CD8-positive, alpha-beta memory T cell (primary cell): ENCODE results near the gene UEVLD. TPM values are rescaled to one million over a fixed set of nuclear protein-coding genes. Genes with fewer than 3 reads are reported as not detected.

Experiments
- CTCF ChIA-PET: fragments of 350-600 bp; sonication (Branson Sonifier 250); formaldehyde crosslinking; loops from one replicate; lab custom pipeline; 2021; ENCODE audit warnings: antibody characterized with exemption; lab: Charles Lee
- POLR2A ChIA-PET: fragments of 350-600 bp; sonication (Branson Sonifier 250); formaldehyde crosslinking; loops from one replicate; lab custom pipeline; 2021; ENCODE audit warnings: antibody characterized with exemption; lab: Charles Lee
- DNase-seq, 5 donors: peaks; one replicate each; pipeline versions ENCODE4 v3.0.0 to v3.0.0-alpha.2; 2020 to 2022; ENCODE audit warnings: mixed read lengths in 1 of 5
- H3K27ac ChIP-seq: one replicate; pipeline ENCODE4 v1.7.0; 2013; ENCODE audit warnings: low read depth, mild to moderate bottlenecking, low read length, moderate library complexity
- H3K27me3 ChIP-seq: 2 replicates; pipeline ENCODE4 v1.7.0; 2013; ENCODE audit warnings: low read length, mild to moderate bottlenecking; ENCODE audit not compliant: insufficient read depth, poor library complexity, severe bottlenecking
- H3K36me3 ChIP-seq: 2 replicates; pipeline ENCODE4 v1.7.0; 2013; ENCODE audit warnings: mild to moderate bottlenecking, low read length, moderate library complexity; ENCODE audit not compliant: insufficient read depth
- H3K4me1 ChIP-seq: 2 replicates; pipeline ENCODE4 v1.7.0; 2013; ENCODE audit warnings: mild to moderate bottlenecking, low read length, moderate library complexity; ENCODE audit not compliant: insufficient read depth
- H3K4me3 ChIP-seq: 2 replicates; pipeline ENCODE4 v1.7.0; 2013; ENCODE audit warnings: mild to moderate bottlenecking, low read length
- H3K9me3 ChIP-seq: 2 replicates; pipeline ENCODE4 v1.7.0; 2013; ENCODE audit warnings: mild to moderate bottlenecking, low read length
- H3K27ac Mint-ChIP-seq, 8 donors: one replicate each; pipeline ENCODE4 v1.8.0; 2020 to 2021; ENCODE audit warnings: mixed read lengths in 8 of 8, mild to moderate bottlenecking in 6 of 8, inconsistent platforms in 3 of 8, moderate library complexity in 3 of 8
- H3K27me3 Mint-ChIP-seq, 2 donors: one replicate each; pipeline ENCODE4 v1.8.0; 2020 to 2021; ENCODE audit warnings: mixed read lengths in 2 of 2, mild to moderate bottlenecking in 1 of 2, moderate library complexity in 1 of 2
- H3K36me3 Mint-ChIP-seq, 3 donors: one replicate each; pipeline ENCODE4 v1.8.0; 2020 to 2021; ENCODE audit warnings: mixed read lengths in 3 of 3, inconsistent platforms in 1 of 3, mild to moderate bottlenecking in 1 of 3
- H3K4me1 Mint-ChIP-seq, 3 donors: one replicate each; pipeline ENCODE4 v1.8.0; 2020 to 2021; ENCODE audit warnings: mixed read lengths in 3 of 3, inconsistent platforms in 1 of 3, mild to moderate bottlenecking in 1 of 3
- H3K4me3 Mint-ChIP-seq, 7 donors: one replicate each; pipeline ENCODE4 v1.8.0; 2020 to 2021; ENCODE audit warnings: mixed read lengths in 7 of 7, mild to moderate bottlenecking in 6 of 7, moderate library complexity in 4 of 7, inconsistent platforms in 2 of 7
- H3K9me3 Mint-ChIP-seq, 5 donors: one replicate each; pipeline ENCODE4 v1.8.0; 2020 to 2022; ENCODE audit warnings: mixed read lengths in 5 of 5, mild to moderate bottlenecking in 3 of 5, moderate library complexity in 2 of 5, inconsistent platforms in 1 of 5
- polyA plus RNA-seq: library from polyadenylated mRNA; unstranded; fragments of 300-500 nt; fragmentation: Illumina TruSeq; gene quantifications from one replicate; pipeline ENCODE4 v1.2.3, GENCODE V29; 2021
- total RNA-seq, 2 experiments: library from RNA; stranded (reverse); gene quantifications; one replicate each; pipeline ENCODE4 v1.2.3, GENCODE V29; 2021

The UEVLD gene
- total and polyA plus RNA-seq, 3 experiments from 2014 or later, result 14.2 to 16.6 (median 15.6) TPM

- DNase-seq, result no peak
- Histone ChIP-seq H3K4me1 (peaks cover 20% of the 10 kb centered on the region), H3K9me3 (no peaks in the 10 kb centered on the region), H3K27ac (no peak overlapping the region), H3K36me3 (no peaks in the 10 kb centered on the region), H3K27me3 (no peaks in the 10 kb centered on the region), H3K4me3 (no peak overlapping the region)
- Mint-ChIP-seq H3K4me1 (peaks cover 49 to 79% (median 69%) of the 10 kb centered on the region in 3 donors), H3K27ac (peak overlapping the region in 6 of 8 donors; percentile 44 to 87 (median 78)), H3K4me3 (peak overlapping the region in 5 of 7 donors; percentile 5 to 57 (median 48)), H3K9me3 (peaks cover 0 to 3% (median 0%) of the 10 kb centered on the region in 5 donors), H3K36me3 (peaks cover 0 to 45% (median 7%) of the 10 kb centered on the region in 3 donors), H3K27me3 (peaks cover 0 to 4% of the 10 kb centered on the region in 2 donors)
- ChIA-PET POLR2A (interaction anchor here (0.7 kb wide), 1 partner anchor 26 kb away, joined by 6 read pairs; no protein-coding TSS in a partner anchor), CTCF (no interaction called here)
These were observed 64.3 kb downstream of the UEVLD start for GRCh38 chr11:18524248-18524647.

- POLR2A ChIA-PET, result no interaction called here
- Histone ChIP-seq H3K36me3 (no peaks in the 10 kb centered on the region), H3K27me3 (no peaks in the 10 kb centered on the region), H3K4me1 (peaks cover 20% of the 10 kb centered on the region), H3K4me3 (no peak overlapping the region), H3K27ac (no peak overlapping the region), H3K9me3 (no peaks in the 10 kb centered on the region)
- H3K27me3 Mint-ChIP-seq, result peaks cover 0 to 4% of the 10 kb centered on the region in 2 donors
- no peak for DNase-seq
- peaks cover 0 to 53% (median 7%) of the 10 kb centered on the region in 3 donors for H3K36me3 Mint-ChIP-seq
- peak overlapping the region in 1 of 7 donors; percentile 20 for H3K4me3 Mint-ChIP-seq
- H3K9me3 Mint-ChIP-seq, result peaks cover 0 to 3% (median 0%) of the 10 kb centered on the region in 5 donors
- peaks cover 52 to 80% (median 72%) of the 10 kb centered on the region in 3 donors for H3K4me1 Mint-ChIP-seq
- CTCF ChIA-PET, result no interaction called here
- peak overlapping the region in 7 of 8 donors; percentile 4 to 72 (median 70) for H3K27ac Mint-ChIP-seq
These were observed 65.5 kb downstream of the UEVLD start for GRCh38 chr11:18523084-18523483.

GRCh38 chr11:18522388-18522787 lies 66.1 kb downstream of the UEVLD start:
- CTCF ChIA-PET, result no interaction called here
- no peaks in the 10 kb centered on the region for H3K27me3 ChIP-seq
- no peaks in the 10 kb centered on the region for H3K9me3 ChIP-seq
- H3K36me3 ChIP-seq, result no peaks in the 10 kb centered on the region
- POLR2A ChIA-PET, result no interaction called here
- peaks cover 0 to 3% (median 0%) of the 10 kb centered on the region in 5 donors for H3K9me3 Mint-ChIP-seq
- peaks cover 0 to 59% (median 7%) of the 10 kb centered on the region in 3 donors for H3K36me3 Mint-ChIP-seq
- H3K4me1 Mint-ChIP-seq, result peaks cover 47 to 73% (median 67%) of the 10 kb centered on the region in 3 donors
- DNase-seq, result no peak
- peaks cover 0 to 4% of the 10 kb centered on the region in 2 donors for H3K27me3 Mint-ChIP-seq
- H3K4me3 ChIP-seq, result no peak overlapping the region
- peak overlapping the region in 7 of 8 donors; percentile 6 to 70 (median 52) for H3K27ac Mint-ChIP-seq
- no peak overlapping the region for H3K27ac ChIP-seq
- H3K4me1 ChIP-seq, result peaks cover 16% of the 10 kb centered on the region
- H3K4me3 Mint-ChIP-seq, result peak overlapping the region in 1 of 7 donors; percentile 3

GRCh38 chr11:18521122-18521521 lies 67.4 kb downstream of the UEVLD start:
- no peaks in the 10 kb centered on the region for H3K9me3 ChIP-seq
- no peak overlapping the region for H3K4me3 ChIP-seq
- no peak for DNase-seq
- H3K27ac Mint-ChIP-seq, result peak overlapping the region in 1 of 8 donors; percentile 79
- CTCF ChIA-PET, result no interaction called here
- no peak overlapping the region for H3K27ac ChIP-seq
- no peak overlapping the region for H3K4me3 Mint-ChIP-seq
- H3K4me1 ChIP-seq, result peaks cover 12% of the 10 kb centered on the region
- H3K4me1 Mint-ChIP-seq, result peaks cover 36 to 63% (median 55%) of the 10 kb centered on the region in 3 donors
- no peaks in the 10 kb centered on the region for H3K9me3 Mint-ChIP-seq
- POLR2A ChIA-PET, result no interaction called here
- H3K27me3 ChIP-seq, result no peaks in the 10 kb centered on the region
- H3K36me3 Mint-ChIP-seq, result peaks cover 0 to 55% (median 7%) of the 10 kb centered on the region in 3 donors
- H3K27me3 Mint-ChIP-seq, result no peaks in the 10 kb centered on the region
- H3K36me3 ChIP-seq, result peaks cover 3% of the 10 kb centered on the region

GRCh38 chr11:18502352-18502751 lies 86.2 kb downstream of the UEVLD start:
- CTCF ChIA-PET, result no interaction called here
- no peak overlapping the region for H3K4me3 Mint-ChIP-seq
- no peak overlapping the region for H3K4me3 ChIP-seq
- no peaks in the 10 kb centered on the region for H3K27me3 Mint-ChIP-seq
- POLR2A ChIA-PET, result no interaction called here
- no peak for DNase-seq
- peaks cover 27 to 84% (median 37%) of the 10 kb centered on the region in 3 donors for H3K36me3 Mint-ChIP-seq
- H3K4me1 ChIP-seq, result no peaks in the 10 kb centered on the region
- no peak overlapping the region for H3K27ac ChIP-seq
- peak overlapping the region in 3 of 8 donors; percentile 5 to 52 (median 17) for H3K27ac Mint-ChIP-seq
- H3K27me3 ChIP-seq, result no peaks in the 10 kb centered on the region
- peaks cover 50% of the 10 kb centered on the region for H3K36me3 ChIP-seq
- peaks cover 7 to 9% (median 8%) of the 10 kb centered on the region in 3 donors for H3K4me1 Mint-ChIP-seq
- H3K9me3 ChIP-seq, result no peaks in the 10 kb centered on the region
- no peaks in the 10 kb centered on the region for H3K9me3 Mint-ChIP-seq

GRCh38 chr11:18501629-18502028 lies 86.9 kb downstream of the UEVLD start:
- Histone ChIP-seq H3K9me3 (no peaks in the 10 kb centered on the region), H3K4me3 (no peak overlapping the region), H3K36me3 (peaks cover 51% of the 10 kb centered on the region), H3K27me3 (no peaks in the 10 kb centered on the region), H3K27ac (no peak overlapping the region), H3K4me1 (no peaks in the 10 kb centered on the region)
- Mint-ChIP-seq H3K4me1 (peaks cover 7 to 8% (median 8%) of the 10 kb centered on the region in 3 donors), H3K36me3 (peaks cover 27 to 84% (median 33%) of the 10 kb centered on the region in 3 donors), H3K9me3 (no peaks in the 10 kb centered on the region), H3K4me3 (no peak overlapping the region), H3K27me3 (no peaks in the 10 kb centered on the region), H3K27ac (peak overlapping the region in 2 of 8 donors; percentile 38 to 46)
- DNase-seq, result no peak
- ChIA-PET CTCF (no interaction called here), POLR2A (no interaction called here)

GRCh38 chr11:18498039-18498438 lies 90.5 kb downstream of the UEVLD start:
- H3K4me1 Mint-ChIP-seq, result peaks cover 13 to 25% (median 16%) of the 10 kb centered on the region in 3 donors
- Histone ChIP-seq H3K4me3 (no peak overlapping the region), H3K36me3 (peaks cover 38% of the 10 kb centered on the region), H3K27me3 (no peaks in the 10 kb centered on the region), H3K4me1 (no peaks in the 10 kb centered on the region), H3K9me3 (no peaks in the 10 kb centered on the region), H3K27ac (no peak overlapping the region)
- no peaks in the 10 kb centered on the region for H3K27me3 Mint-ChIP-seq
- DNase-seq, result no peak
- no peaks in the 10 kb centered on the region for H3K9me3 Mint-ChIP-seq
- ChIA-PET POLR2A (no interaction called here), CTCF (no interaction called here)
- peaks cover 27 to 87% (median 33%) of the 10 kb centered on the region in 3 donors for H3K36me3 Mint-ChIP-seq
- H3K27ac Mint-ChIP-seq, result peak overlapping the region in 3 of 8 donors; percentile 22 to 70 (median 64)
- H3K4me3 Mint-ChIP-seq, result no peak overlapping the region

GRCh38 chr11:18495703-18496102 lies 92.8 kb downstream of the UEVLD start:
- POLR2A ChIA-PET, result no interaction called here
- H3K4me3 Mint-ChIP-seq, result no peak overlapping the region
- no peaks in the 10 kb centered on the region for H3K9me3 Mint-ChIP-seq
- H3K4me1 Mint-ChIP-seq, result peaks cover 14 to 29% (median 21%) of the 10 kb centered on the region in 3 donors
- peaks cover 11 to 85% (median 14%) of the 10 kb centered on the region in 3 donors for H3K36me3 Mint-ChIP-seq
- no peak overlapping the region for H3K4me3 ChIP-seq
- H3K27ac ChIP-seq, result no peak overlapping the region
- DNase-seq, result no peak
- peaks cover 19% of the 10 kb centered on the region for H3K36me3 ChIP-seq
- H3K4me1 ChIP-seq, result no peaks in the 10 kb centered on the region
- H3K27me3 ChIP-seq, result no peaks in the 10 kb centered on the region
- no peaks in the 10 kb centered on the region for H3K9me3 ChIP-seq
- peak overlapping the region in 3 of 8 donors; percentile 33 to 71 (median 40) for H3K27ac Mint-ChIP-seq
- no peaks in the 10 kb centered on the region for H3K27me3 Mint-ChIP-seq
- CTCF ChIA-PET, result no interaction called here
